B cell (primary cell): Measurements from ENCODE around the gene ESYT1.

ENCODE experiments used
- CTCF ChIP-seq: fragments of 200-600 bp; IDR thresholded peaks from one replicate; pipeline ENCODE4 v1.8.0; 2022; ENCODE audit warnings: antibody characterized with exemption, mild to moderate bottlenecking
- EZH2 ChIP-seq: IDR thresholded peaks from 2 replicates; pipeline ENCODE4 v1.6.1; 2012; ENCODE audit warnings: borderline replicate concordance, low read depth, mild to moderate bottlenecking, moderate library complexity, low read length; ENCODE audit not compliant: insufficient read depth, poor library complexity, severe bottlenecking

GRCh38 chr12:56137853-56138571 lies 9.9 kb downstream of the ESYT1 start:
- no peak for TF ChIP-seq CTCF
- no peak for TF ChIP-seq EZH2
